NCI-H748 treated with DMSO at 0.1 percent for 48 hours (cell line): ENCODE results near the gene NRXN3.

Experiments used
- DNase-seq: peaks from one replicate; lab custom pipeline; 2025; lab: John Stamatoyannopoulos, UW

The NRXN3 gene

GRCh38 chr14:79630288-79630960 is 1460.3 kb downstream of the NRXN3 start:
- no peak for DNase-seq

DNA sequence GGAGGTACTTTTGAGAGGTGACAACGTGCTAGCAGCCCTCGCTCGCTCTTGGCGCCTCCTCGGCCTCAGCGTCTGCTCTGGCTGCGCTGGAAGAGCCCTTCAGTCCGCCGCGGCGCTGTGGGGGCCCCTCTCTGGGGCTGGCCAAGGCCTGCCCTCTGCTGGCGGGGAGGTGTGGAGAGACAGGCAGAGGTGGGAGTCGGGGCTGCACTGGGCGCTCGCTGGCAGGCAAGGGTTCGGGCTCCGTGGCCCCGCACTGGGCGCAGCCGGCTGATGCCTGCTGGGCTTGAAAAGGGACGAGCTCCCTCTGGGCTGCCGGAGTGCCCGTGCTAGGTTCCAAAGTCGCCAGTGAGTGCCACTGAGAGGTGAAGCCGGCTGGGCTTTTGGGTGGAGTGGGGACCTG is 1461.1 kb downstream of the NRXN3 start:
- DNase-seq = no peak

GRCh38 chr14:79638672-79639266 is 1468.6 kb downstream of the NRXN3 start:
- DNase-seq = no peak

DNA sequence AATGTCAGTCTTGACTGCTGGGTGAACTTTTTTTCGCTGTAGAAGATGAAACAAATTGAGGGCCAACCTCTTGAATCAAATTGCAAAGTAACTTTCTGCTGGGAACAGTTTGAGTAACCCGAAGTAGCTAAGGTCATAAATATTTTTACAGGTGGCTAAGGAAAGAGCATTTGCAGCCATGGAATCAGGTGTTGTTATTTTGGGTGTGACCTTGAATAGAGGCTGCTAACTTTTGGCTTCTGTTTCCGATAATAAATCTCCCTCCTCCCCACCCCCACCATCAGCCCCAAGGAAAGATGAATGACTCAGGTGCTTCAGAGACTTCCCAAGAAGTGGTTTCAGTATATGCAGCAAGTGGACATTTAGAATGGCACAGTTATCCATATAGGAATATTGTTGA is 1469.4 kb downstream of the NRXN3 start:
- no peak for DNase-seq

DNA sequence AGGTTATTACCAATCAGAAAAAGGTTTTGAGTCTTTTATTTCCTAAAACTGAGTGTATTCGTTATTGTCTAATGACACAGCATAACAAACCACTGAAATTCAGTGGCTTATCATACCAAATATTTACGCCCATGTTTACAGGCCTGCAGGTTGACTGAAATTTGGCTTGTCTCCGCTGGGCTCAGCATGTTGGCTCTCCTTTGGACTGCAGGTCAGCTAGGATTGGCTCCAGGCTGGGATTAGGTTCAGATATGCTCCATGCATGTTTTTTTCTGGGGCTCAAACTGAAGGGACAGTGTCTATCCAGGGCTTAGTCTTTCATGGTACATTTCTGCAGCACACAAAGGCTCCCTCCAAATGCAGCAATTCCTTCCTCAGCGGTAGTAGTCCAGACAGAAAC is 1471.2 kb downstream of the NRXN3 start:
- DNase-seq = no peak

- no peak for DNase-seq
These were observed 1473.0 kb downstream of the NRXN3 start for GRCh38 chr14:79643132-79643531.

GRCh38 chr14:79645753-79646362 is 1475.7 kb downstream of the NRXN3 start:
- DNase-seq = no peak

DNA sequence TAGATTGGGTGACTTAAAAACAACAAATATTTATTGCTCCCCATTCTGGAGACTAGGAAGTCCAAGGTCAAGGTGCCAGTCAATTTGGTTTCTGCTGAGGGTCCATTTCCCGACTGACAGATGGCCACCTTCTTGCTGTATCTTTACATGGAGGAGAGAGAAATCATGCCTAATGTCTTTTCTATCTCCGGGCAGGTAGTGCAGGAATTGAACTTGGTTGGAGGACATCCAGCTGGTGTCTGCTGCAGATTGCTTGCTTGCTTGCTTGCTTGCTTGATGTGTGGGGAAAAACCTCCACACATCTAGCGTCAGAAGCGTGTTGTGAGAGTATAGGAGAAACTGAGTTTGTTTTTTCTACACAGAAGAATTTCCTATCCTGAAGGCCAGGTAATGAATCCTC is 1479.7 kb downstream of the NRXN3 start:
- DNase-seq = no peak

DNA sequence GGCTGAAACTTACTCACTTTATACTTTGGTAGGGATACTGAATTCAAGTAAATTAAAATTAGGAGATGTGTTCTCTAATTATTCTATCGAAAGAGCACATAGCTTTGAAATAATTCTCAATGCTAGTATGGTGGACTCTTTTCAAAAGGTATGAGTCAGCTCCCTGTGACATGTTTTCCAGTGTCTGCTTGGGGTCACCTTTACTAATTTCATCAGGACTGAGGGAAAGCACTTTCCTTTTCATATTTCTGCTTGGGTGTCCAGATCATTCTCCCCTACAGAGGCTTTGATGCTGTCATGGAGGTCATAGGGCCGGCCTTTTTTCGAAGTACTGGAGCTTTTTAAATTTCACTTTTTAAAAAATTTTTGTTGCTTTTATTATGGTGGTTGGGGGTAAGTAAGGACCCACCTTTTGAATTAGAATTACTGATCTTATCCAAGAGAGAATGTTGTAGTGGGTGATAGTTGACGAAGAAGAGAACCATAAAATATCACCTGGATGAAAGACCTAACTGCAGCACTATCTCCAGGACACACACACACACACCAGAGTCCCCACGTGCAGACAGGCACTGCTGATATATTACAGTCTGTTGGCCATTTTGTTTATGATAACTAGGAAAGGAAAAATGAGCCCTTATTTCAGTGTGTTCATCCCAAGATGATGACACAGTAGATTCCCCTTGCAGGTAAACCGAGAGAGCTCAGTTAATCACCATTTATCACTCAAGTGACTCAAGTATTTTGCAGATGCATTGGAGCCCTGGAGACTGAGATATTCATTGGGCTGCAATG is 1482.5 kb downstream of the NRXN3 start:
- DNase-seq = no peak

DNA sequence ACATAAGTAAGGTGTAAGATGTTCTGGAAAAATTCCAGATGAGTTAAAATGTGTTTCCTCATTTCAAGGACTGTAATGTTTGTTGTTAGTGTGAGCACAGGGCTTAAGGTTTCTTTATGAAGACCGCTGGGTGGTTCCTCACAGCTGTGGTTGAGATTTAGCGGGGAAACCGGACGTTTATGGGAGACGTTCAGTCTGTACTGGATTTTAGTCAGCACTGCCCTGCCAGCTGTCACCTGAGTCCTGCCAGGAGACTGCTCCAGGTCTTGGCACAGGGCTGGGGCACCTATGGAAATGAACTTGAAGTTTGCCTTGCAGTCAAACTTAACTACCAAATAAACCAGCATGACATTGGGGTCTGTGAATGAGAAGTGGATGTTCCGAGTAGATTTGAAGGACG is 1485.9 kb downstream of the NRXN3 start:
- no peak for DNase-seq

DNA sequence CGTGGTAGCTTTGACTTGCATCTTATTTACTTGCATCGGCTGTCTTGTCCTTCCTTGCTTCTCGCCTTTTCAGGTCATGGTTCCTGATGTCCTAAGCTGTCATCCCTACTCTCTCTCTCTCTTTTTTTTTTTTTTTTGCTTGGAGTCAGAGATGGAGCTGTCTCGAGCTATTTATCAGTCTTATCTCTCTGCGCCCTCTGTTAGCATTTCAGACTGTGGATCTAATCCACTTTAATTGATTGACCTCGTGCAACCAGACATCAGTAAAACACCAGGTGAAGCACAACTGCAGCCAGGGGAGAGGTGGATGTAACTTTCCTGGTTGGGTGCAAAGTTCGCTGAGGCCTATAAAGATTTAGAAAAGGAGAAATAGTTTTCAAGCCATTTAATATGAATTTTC is 1486.3 kb downstream of the NRXN3 start:
- no peak for DNase-seq

DNA sequence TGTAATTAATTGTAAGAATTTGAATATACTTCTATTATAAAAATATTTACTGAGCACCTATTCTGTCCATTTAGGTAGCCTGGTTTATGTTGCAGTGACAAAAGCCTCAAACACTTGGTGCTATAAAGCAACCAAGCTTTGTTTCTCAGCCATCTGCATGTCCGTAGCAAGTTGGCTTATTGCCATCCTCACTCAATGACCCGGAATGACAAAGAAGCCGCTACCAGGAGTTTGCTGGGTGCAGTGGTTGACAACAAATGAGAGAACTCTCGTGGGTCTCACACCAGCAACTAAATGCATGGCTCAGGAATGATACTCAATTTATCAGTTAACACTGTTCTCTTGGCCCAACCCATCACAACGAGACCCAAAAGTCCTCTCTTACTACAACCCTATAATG is 1488.0 kb downstream of the NRXN3 start:
- DNase-seq = no peak

DNA sequence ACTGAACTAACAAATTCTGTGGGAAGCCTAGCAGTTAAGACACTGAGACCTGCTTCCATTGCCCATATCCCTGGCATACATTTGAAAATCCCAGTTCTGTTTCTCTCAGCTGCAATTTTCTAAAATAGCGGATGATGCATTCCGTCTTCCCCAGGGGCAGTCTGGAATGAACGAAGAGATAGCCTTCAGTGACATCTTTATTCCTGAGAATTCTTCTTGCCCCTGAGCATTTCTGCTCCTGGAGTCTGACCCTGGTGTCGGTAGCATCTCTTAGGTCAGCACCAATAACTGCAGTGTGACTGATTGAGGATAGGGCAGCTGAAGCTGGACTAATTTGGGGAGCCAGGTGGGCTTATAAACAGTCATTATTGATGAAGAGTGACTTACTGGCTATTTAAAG is 1488.6 kb downstream of the NRXN3 start:
- no peak for DNase-seq

DNA sequence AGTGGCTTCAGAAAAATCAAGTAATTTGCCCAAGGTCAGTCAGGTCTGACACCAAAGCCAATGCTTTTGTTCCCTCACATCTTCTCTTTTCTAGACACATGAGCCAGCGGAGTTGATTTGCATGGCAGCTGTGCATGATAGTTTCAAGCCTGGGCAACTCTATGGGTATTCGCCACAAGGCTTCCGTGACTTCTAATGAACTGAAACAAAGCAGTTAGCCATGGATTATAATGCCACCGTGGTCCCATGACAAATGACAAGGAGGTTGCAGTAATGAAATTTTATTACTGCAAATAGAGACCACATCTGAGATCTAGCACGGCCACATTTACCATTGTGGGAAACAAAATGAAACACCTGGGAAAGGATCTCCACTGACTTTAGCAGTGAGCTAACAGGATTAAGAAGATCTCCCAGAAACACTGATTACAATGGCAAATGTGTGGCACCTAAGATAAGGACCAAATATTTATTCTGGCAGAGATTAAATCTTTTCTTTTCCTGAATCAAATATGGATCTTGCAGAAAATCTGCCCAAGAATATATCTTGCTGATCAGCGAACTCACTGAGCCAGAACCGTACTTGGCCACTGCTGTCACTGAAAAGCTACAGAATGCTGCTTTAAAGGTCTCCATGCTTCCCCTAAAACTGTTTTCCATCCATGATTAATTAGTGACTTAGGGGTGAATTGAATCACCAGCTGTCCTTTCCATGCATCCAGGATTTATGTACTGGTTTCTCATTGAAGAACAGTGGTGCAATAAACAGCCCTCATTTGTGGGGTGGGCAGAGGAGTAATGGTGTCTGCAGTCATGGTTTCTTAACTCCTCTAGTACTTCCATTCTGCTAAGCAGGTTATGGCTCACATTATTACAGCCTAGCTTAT is 1490.1 kb downstream of the NRXN3 start:
- DNase-seq = no peak

DNA sequence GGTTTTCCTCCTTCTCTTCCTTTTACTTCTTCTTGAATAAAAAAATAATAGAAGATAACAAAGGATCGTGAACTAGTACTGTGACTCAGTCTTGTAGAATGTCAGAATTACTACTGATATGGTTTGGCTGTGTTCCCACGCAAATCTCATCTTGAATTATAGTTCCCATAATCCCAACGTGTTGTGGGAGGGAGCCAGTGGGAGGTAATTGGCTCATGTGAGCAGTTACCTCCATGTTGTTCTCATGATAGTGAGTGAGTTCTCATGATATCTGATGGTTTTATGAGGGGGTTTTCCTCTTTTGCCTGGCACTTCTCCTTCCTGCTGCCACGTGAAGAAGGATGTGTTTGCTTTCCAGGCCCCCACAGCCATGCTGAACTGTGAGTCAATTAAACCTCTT is 1491.6 kb downstream of the NRXN3 start:
- DNase-seq = no peak

GRCh38 chr14:79663453-79663852 is 1493.3 kb downstream of the NRXN3 start:
- no peak for DNase-seq

- DNase-seq = no peak
These were observed 1495.4 kb downstream of the NRXN3 start for GRCh38 chr14:79665556-79665955.

- DNase-seq = no peak
These were observed 1498.8 kb downstream of the NRXN3 start for GRCh38 chr14:79668951-79669350.

GRCh38 chr14:79670811-79671210 is 1500.6 kb downstream of the NRXN3 start:
- DNase-seq = no peak

DNA sequence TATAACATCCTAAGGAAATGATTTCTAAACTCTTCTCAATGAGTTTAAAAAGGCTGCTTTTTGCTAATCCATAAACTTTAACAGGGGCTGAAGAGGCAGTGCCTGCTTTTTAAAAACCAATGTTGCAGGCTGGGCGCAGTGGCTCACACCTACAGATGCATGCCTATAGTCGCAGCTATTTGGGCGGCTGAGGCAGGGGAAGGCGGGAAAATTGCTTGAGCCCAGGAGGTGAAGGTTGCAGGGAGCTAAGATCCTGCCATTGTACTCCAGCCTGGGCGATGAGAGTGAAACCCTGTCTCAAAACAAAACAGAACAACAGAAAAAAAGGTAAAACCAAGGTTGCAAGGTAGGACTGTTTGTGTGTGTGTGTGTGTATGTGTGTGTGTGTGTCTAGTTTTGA is 1509.9 kb downstream of the NRXN3 start:
- DNase-seq = no peak

DNA sequence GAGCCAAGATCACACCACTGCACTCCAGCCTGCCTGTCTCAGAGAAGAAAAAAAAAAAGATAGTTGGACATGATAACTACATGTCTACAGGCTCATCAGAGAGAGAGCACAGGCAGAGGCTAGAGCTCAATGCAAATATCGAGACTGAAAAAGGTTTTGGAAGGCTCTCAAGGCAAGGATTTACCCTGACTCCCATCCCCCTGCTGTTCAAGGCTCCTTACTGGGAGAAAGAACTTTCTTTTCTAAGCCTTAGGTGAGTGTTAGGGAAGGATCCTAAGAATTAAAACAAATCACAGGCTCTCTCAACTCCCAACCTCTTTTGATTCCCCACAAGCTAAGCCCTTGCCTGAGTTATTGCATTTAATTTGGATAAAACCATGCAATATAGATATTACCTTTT is 1516.0 kb downstream of the NRXN3 start:
- DNase-seq = no peak

DNA sequence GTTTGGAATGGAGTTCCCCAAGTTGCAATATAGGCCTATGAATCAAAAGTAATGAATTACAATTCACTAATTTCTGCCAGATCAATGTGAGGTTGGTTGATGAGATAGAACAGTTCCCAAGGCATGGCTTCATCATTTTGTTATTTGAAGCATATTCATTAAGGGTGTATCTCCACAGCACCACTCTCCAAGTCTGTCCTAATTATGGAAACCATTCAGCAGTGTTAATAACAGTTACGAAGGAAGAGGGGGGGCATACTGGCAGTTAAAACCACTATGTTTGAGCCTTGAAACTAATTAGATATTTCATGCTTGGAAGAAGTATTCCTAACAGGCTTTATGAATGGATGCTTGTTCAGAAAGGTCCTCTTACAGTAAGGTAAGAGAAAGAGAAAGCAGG is 1520.8 kb downstream of the NRXN3 start:
- DNase-seq = no peak
